GM12865 (cell line): ENCODE results near the gene AP3B2.
"Not testable (repeated sequence)": the region's sequence is repeated elsewhere in the genome, so short reads cannot be mapped to it uniquely, and the experiment has no call there.

Source experiments
- DNase-seq: peaks from one replicate; pipeline ENCODE4 v3.0.0; 2010; ENCODE audit warnings: low read depth
- H3K4me3 ChIP-seq: 2 replicates; pipeline ENCODE4 v1.5.1; 2011; ENCODE audit warnings: mild to moderate bottlenecking, low read depth, low read length, control low read depth
- TF ChIP-seq, protein P1 (sequence below): IDR thresholded peaks from 2 replicates; pipeline ENCODE4 v1.5.1; 2011; ENCODE audit warnings: low read length, control low read depth, low read depth, inconsistent platforms; ENCODE audit not compliant: insufficient read depth; ENCODE audit errors: missing control alignments

Gene AP3B2

DNA sequence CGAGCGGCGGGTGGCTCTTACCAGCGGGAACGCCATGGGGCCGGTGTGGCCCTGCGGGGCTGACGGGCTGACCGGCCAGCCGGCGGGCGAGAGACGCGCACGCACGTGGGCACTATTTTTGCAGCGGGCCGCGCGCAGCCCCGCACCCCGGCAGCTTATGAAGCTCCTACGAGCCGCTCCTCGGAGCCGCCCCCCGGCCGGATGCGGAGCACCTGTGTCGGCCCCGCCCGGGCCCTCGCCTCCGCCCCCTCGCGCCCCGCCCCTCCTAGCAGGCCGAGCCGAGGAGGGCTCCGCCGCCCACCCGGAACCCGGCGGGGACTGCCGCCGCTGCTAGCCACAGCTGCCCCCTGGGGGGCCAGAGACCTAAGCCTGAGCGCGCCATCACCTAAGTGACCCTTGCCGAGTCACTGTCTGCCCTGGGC, 61.8 kb downstream of the AP3B2 start:
- H3K4me3 ChIP-seq: peak overlapping the region; percentile 52
- TF ChIP-seq, protein P1, sequence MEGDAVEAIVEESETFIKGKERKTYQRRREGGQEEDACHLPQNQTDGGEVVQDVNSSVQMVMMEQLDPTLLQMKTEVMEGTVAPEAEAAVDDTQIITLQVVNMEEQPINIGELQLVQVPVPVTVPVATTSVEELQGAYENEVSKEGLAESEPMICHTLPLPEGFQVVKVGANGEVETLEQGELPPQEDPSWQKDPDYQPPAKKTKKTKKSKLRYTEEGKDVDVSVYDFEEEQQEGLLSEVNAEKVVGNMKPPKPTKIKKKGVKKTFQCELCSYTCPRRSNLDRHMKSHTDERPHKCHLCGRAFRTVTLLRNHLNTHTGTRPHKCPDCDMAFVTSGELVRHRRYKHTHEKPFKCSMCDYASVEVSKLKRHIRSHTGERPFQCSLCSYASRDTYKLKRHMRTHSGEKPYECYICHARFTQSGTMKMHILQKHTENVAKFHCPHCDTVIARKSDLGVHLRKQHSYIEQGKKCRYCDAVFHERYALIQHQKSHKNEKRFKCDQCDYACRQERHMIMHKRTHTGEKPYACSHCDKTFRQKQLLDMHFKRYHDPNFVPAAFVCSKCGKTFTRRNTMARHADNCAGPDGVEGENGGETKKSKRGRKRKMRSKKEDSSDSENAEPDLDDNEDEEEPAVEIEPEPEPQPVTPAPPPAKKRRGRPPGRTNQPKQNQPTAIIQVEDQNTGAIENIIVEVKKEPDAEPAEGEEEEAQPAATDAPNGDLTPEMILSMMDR: no peak
- DNase-seq: peak; percentile 76

DNA sequence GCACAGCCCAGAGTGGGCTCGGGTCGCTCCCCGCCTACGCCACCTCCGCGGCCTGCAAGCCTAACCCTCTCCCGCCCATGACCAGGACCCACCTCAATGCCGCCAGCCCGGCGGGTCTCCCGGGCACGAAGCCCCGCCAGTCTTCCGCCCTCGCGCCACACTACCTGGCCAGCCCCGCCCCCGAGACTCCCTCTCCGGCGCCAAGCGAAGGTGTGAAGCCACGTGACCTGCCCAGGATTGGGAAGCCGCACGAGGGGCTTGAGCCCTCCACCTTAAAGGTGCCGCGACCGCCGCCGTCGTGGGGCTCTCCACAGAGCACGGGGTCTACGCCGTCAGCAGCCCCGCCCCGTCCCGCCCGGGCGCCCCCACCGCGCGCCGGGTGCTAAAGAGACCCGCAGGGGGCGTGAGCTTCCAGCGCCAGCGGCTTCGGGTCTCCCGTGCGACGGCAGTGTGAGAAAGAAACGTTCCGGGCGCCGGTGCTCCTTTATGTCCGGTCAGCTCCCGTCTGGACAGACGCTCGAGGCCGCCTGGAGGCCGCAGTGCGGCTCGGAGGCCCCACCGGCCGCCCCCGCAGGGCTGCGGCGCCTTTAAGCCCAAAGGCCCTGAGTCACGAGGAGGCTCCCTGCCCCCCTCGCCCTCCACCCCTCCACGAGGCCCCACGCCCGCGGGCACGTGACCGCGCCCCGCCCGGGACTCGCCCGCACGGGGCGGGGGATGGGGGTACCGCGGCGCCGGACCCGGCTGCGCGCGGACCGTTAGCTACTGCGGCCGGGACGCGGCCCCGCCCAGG, 62.4 kb downstream of the AP3B2 start, which contains the start of gene CPEB1:
CPEB1 (minus strand) TSS at position 319 of the 790 bp plus-strand sequence. CDS start 18,904 bp downstream, outside the sequence.
- peak within 1 kb of the TSS; percentile 52 for H3K4me3 ChIP-seq
- TF ChIP-seq, protein P1: no peak
- peak; percentile 42 for DNase-seq

DNA sequence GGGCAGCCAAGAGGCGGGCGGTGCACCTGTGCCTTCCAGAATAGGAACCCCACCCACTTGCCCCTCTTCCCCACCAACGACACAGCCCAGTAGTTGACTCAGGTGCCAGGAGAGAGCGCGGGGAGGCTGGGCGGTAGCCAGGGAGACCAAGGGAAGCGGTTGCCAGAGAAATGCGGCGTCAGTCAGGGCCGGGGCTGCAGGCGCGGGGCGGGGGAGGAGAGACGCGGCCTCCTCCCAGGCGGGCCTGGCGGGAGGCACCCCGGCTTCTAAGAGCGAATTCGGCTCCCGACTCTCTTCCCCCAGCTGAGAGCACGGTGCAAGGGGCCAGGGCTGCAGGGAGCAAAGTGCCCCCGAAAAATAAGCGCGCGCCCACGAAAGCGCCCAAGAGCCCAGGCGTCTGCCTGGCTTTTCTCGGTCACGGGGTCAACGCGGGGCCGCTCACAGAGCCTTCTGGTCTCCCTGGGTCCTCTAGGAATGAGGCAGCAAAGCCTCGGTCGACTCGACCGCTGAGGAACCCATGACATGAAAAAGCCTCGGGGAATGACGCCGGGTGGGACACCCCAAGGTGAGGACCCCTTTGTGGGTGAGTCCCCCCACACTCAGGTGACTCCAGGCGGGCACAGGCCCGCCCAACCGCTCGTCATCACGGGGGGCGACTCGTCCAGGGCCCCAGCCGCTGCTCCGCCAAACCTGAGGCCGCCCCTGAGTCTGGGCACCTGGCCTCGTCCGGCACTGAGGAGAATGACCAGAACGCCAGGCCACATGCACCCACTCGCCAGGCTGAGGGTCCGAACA, 63.2 kb downstream of the AP3B2 start:
- no peak for DNase-seq
- TF ChIP-seq, protein P1: no peak
- H3K4me3 ChIP-seq: no peak overlapping the region

DNA sequence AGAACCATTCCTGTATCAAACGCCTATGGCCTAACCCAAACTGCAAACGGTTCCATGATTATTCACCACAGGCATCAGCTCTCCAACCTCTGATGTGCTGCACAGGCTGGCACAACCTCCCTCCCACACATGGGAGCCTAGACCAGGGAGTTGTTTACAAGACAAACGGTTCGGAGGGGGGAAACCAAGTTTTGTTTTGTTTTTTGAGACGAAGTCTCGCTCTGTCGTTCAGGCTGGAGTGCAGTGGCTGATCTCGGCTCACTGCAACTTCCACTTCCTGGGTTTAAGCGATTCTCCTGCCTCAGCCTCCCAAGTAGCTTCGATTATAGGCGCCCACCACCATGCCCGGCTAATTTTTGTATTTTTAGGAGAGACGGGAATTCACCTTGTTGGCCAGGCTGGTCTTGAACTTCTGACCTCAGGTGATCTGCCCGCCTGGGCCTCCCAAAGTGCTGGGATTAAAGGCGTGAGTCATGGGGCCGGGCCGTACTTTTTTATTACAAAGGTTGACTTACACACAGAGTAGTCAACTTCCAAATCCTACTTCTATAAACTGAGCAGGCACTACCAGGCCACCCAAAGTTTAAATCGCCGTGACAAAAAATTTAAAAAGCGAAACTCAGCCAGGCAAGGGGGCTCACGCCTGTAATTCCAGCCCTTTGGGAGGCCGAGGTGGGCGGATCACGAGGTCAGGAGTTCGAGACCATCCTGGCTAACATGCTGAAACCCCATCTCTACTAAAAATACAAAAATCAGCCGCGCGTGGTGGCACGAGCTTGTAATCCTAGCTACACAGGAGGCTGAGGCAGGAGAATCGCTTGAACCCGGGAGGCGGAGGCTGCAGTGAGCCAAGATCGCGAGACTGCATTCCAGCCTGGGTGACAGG, 64.5 kb downstream of the AP3B2 start:
- DNase-seq, H3K4me3 ChIP-seq: not testable (repeated sequence)

DNA sequence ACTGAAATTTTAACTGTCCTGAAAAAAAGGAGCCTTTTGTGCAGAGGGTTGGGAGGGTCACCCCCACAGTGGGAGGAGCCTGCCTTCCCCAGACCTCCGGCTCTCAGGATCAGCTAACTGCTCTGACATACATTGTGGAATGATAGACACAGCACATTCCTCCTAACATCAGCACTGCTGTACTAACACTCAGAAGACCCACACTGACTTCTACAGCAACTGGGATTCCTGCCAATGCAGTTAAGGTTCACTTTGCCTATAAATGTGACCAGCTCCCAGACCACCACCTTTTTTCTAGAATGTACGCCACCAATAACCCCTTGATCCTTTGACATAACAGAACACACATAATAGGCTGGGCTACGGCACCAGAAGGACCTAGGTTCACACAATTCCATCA, 65.7 kb downstream of the AP3B2 start:
- no peak for DNase-seq
- no peak overlapping the region for H3K4me3 ChIP-seq
- TF ChIP-seq, protein P1: no peak

DNA sequence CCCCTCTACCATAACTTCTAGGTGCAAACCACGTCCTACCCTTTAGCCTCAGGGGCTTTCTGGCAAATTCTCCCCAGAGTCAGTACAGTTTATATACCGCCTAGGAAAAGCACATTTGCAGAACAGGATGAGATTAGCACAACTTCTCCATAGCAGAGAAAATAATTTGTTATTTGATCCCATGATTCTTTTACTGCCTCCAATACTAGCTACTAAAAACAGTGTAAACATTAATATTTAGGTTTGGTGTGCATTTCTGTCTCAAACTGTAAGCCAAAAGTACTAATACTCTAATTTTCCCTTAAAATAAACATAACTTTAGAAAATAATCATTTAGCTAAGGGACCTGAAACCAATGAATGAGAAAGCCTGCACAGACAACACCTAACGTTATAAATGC, 67.0 kb downstream of the AP3B2 start:
- DNase-seq: no peak
- no peak overlapping the region for H3K4me3 ChIP-seq
- TF ChIP-seq, protein P1: no peak
